ENCODE data around the gene NAA16. TPM values are rescaled to one million over a fixed set of nuclear protein-coding genes. Genes with fewer than 3 reads are reported as not detected.

The NAA16 gene
- polyA plus RNA-seq, 1 of the 3 experiments (the other 2 are of a cell fraction), result 4.4 TPM

GRCh38 chr13:41293272-41293671, 17.8 kb upstream of the NAA16 start:
- Histone ChIP-seq H3K4me2 (no peak overlapping the region), H3K9me2 (no peaks in the 10 kb centered on the region), H3K9me3 (no peaks in the 10 kb centered on the region), H3K36me3 (replicated peaks in 1 of 2; ENCODE audit: control insufficient read depth in 1 of 2, insufficient read depth in 2 of 2, low read length in 1 of 2) (no peaks in the 10 kb centered on the region), H4K20me1 (ENCODE audit: insufficient read depth) (no peaks in the 10 kb centered on the region), H2AFZ (ENCODE audit: low read depth) (no peak overlapping the region), H3K27ac (ENCODE audit: low read depth in 2 of 2, low read length in 1 of 2) (no peak overlapping the region), H3F3A (replicated peaks; ENCODE audit: insufficient read depth) (no peaks in the 10 kb centered on the region), H3K4me1 (ENCODE audit: control insufficient read depth in 1 of 2, insufficient read depth in 2 of 2, low read depth in 1 of 2, low read length in 1 of 2) (no peaks in the 10 kb centered on the region), H3K9ac (no peak overlapping the region), H3K79me2 (ENCODE audit: insufficient read depth) (no peaks in the 10 kb centered on the region), H3K27me3 (ENCODE audit: insufficient read depth) (no peaks in the 10 kb centered on the region), H3K4me3 (ENCODE audit: low read depth in 2 of 2, low read length in 1 of 2) (no peak overlapping the region)
- POLR2A ChIA-PET, result no interaction called here
- DNase-seq, result no peak
- no peak for TF ChIP-seq SMC3 (IDR thresholded peaks at IDR 0.05; ENCODE audit: low read depth, low read length)
- TF ChIP-seq MAX (IDR thresholded peaks at IDR 0.05; ENCODE audit: low read depth), result no peak
- no peak for TF ChIP-seq REST (IDR thresholded peaks at IDR 0.05; ENCODE audit: low read depth, low read length)
- TF ChIP-seq FOSL2 (IDR thresholded peaks at IDR 0.05; ENCODE audit: borderline replicate concordance, low read depth), result no peak
- no peak for TF ChIP-seq MXI1 (IDR thresholded peaks at IDR 0.05; ENCODE audit: low read depth, low read length)
- TF ChIP-seq POLR2AphosphoS5 (IDR thresholded peaks at IDR 0.05; ENCODE audit: low read depth, low read length), result no peak
- no peak for TF ChIP-seq RXRA (IDR thresholded peaks at IDR 0.05; ENCODE audit: borderline replicate concordance, low read depth)
- TF ChIP-seq CHD2 (IDR thresholded peaks at IDR 0.05; ENCODE audit: low read length, partially characterized antibody), result no peak
- CTCF ChIA-PET, result no interaction called here
- 80% methylated on average over 1 of the region's 1 CpG for WGBS (ENCODE audit: low lambda C conversion rate)

GRCh38 chr13:41294914-41295313, 16.2 kb upstream of the NAA16 start:
- Histone ChIP-seq H3K79me2 (ENCODE audit: insufficient read depth) (no peaks in the 10 kb centered on the region), H3K27me3 (ENCODE audit: insufficient read depth) (no peaks in the 10 kb centered on the region), H4K20me1 (ENCODE audit: insufficient read depth) (no peaks in the 10 kb centered on the region), H3K4me3 (ENCODE audit: low read depth in 2 of 2, low read length in 1 of 2) (no peak overlapping the region), H3K27ac (ENCODE audit: low read depth in 2 of 2, low read length in 1 of 2) (no peak overlapping the region), H3K9ac (no peak overlapping the region), H3K9me2 (no peaks in the 10 kb centered on the region), H3K4me1 (ENCODE audit: control insufficient read depth in 1 of 2, insufficient read depth in 2 of 2, low read depth in 1 of 2, low read length in 1 of 2) (no peaks in the 10 kb centered on the region), H3K4me2 (no peak overlapping the region), H3K36me3 (replicated peaks in 1 of 2; ENCODE audit: control insufficient read depth in 1 of 2, insufficient read depth in 2 of 2, low read length in 1 of 2) (no peaks in the 10 kb centered on the region), H3F3A (replicated peaks; ENCODE audit: insufficient read depth) (no peaks in the 10 kb centered on the region), H2AFZ (ENCODE audit: low read depth) (no peak overlapping the region), H3K9me3 (no peaks in the 10 kb centered on the region)
- TF ChIP-seq REST (IDR thresholded peaks at IDR 0.05; ENCODE audit: low read depth, low read length) (no peak), FOSL2 (IDR thresholded peaks at IDR 0.05; ENCODE audit: borderline replicate concordance, low read depth) (no peak), RCOR1 (IDR thresholded peaks at IDR 0.05; ENCODE audit: low read length) (no peak), CHD2 (IDR thresholded peaks at IDR 0.05; ENCODE audit: low read length, partially characterized antibody) (no peak), USF1 (IDR thresholded peaks at IDR 0.05; ENCODE audit: borderline replicate concordance, low read depth) (no peak), JUND (IDR thresholded peaks at IDR 0.05) (no peak)
- POLR2A ChIA-PET, result no interaction called here
- CTCF ChIA-PET, result interaction anchor here (0.9 kb wide), 1 partner anchor 30 kb away, joined by 3 read pairs; no protein-coding TSS in a partner anchor
- WGBS (ENCODE audit: low lambda C conversion rate), result 66% methylated on average over 1 of the region's 1 CpG
- no peak for DNase-seq
